GM23248 (cell line): ENCODE data around the gene PGS1.

Source experiments
- EZH2 ChIP-seq: fragments of 200-600 bp; sonication (generic); IDR thresholded peaks from 2 replicates; pipeline ENCODE4 v1.6.1; 2018; ENCODE audit warnings: antibody characterized with exemption, mild to moderate bottlenecking; ENCODE audit not compliant: insufficient read depth, poor library complexity, severe bottlenecking
- EZH2phosphoT487 ChIP-seq: fragments of 200-600 bp; sonication (generic); IDR thresholded peaks from 2 replicates; pipeline ENCODE4 v1.6.1; 2018; ENCODE audit warnings: antibody characterized with exemption, moderate library complexity, mild to moderate bottlenecking, low read depth; ENCODE audit not compliant: insufficient read depth

DNA sequence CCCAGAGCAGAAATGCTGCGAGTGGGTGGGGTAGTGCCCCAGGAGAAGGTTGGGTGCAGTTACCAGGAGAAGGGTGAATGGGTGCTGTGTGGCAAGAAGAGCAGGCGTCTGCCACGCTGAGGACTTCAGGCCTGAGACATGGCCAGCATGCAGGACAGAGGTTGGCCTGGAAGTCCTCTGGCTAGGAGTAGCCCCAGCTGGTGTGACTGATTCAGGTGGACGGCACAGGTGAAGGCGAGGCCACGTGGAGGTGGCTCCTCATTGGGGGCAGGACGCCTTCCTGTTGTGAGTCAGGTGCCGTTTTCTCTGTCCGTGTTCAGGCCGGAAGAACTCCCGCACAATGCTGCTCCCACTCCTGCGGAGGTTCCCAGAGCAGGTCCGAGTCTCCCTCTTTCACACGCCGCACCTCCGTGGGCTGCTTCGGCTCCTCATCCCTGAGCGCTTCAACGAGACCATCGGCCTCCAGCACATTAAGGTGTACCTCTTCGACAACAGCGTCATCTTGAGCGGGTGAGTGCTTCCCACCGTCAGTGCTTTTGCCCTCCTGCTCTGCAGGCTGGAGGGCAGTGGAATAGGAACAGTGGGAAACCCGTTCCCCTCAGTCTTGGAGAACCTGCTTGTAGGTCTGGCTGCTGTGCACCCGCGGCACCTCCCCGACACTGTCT lies 20.7 kb downstream of the PGS1 start:
- TF ChIP-seq EZH2 (no peak), EZH2phosphoT487 (no peak)
